Body of pancreas (tissue), 4 donors: ENCODE results near the gene GPNMB. TPM values are rescaled to one million over a fixed set of nuclear protein-coding genes. Genes with fewer than 3 reads are reported as not detected.

Experiments
- ATAC-seq: fragments of 150-250 bp; one replicate; pipeline ENCODE4 v1.9.1; 2016
- DNase-seq, 4 donors: peaks; one replicate each; pipeline ENCODE4 v3.0.0-alpha.2; 2019
- H3K27ac ChIP-seq, 4 donors: fragments of 200-600 bp; sonication (generic); 1 replicate in 3 of 4; 2 replicates in 1 of 4; pipeline versions ENCODE4 v1.5.1 to v1.6.1; 2016 to 2019; ENCODE audit warnings: mild to moderate bottlenecking in 1 of 4, mixed read lengths in 1 of 4, moderate library complexity in 1 of 4
- H3K27me3 ChIP-seq, 2 donors: fragments of 200-600 bp; sonication (generic); one replicate each; pipeline ENCODE4 v1.6.0; 2016; ENCODE audit warnings: mild to moderate bottlenecking in 1 of 2
- H3K36me3 ChIP-seq, 2 donors: fragments of 200-600 bp; sonication (generic); replicated peaks in 1 of 2; 2 replicates each; pipeline ENCODE4 v1.5.1; 2016; ENCODE audit warnings: low read depth in 2 of 2; ENCODE audit not compliant: insufficient read depth in 1 of 2
- H3K4me1 ChIP-seq: fragments of 200-600 bp; sonication (generic); one replicate; pipeline ENCODE4 v1.6.0; 2016
- H3K4me3 ChIP-seq, 2 donors: fragments of 200-600 bp; sonication (generic); 1 replicate in 1 of 2; 2 replicates in 1 of 2; pipeline ENCODE4 v1.5.1; 2016 to 2019
- H3K9me3 ChIP-seq, 3 donors: fragments of 200-600 bp; sonication (generic); 1 replicate in 2 of 3; 2 replicates in 1 of 3; pipeline ENCODE4 v1.5.1; 2016
- CTCF ChIP-seq, 7 experiments: fragments of 450-650 bp in 4 of 7; fragments of 200-600 bp in 3 of 7; sonication (generic) in 3 of 7; IDR thresholded peaks; one replicate each; pipeline ENCODE4 v1.5.1; 2016 to 2019; ENCODE audit warnings: antibody characterized with exemption in 7 of 7
- POLR2A ChIP-seq, 3 donors: fragments of 450-650 bp; IDR thresholded peaks; one replicate each; pipeline ENCODE4 v1.6.1; 2016; ENCODE audit warnings: antibody characterized with exemption in 3 of 3, mild to moderate bottlenecking in 2 of 3
- WGBS, 2 donors: methylation state at CpG; one replicate each; pipeline ENCODE4 v1.1.5; 2017; 5-methylcytosine and 5-hydroxymethylcytosine counted together
- intact Hi-C: fragments of 100-400 bp; cut with DNase I; formaldehyde crosslinking; loops from one replicate; pipeline ENCODE4 v1.15.1; 2023
- total RNA-seq, 2 donors: library from RNA; depleted of rRNA; stranded (reverse); fragments of >200 nt; gene quantifications; one replicate each; pipeline ENCODE4 v1.1.0, GENCODE V29; 2016

Gene GPNMB
- total RNA-seq, 2 donors from 2014 or later: 17.5 to 18.9 TPM

GRCh38 chr7:23283086-23283485, 36.5 kb downstream of the GPNMB start:
- no peak overlapping the region for H3K4me3 ChIP-seq
- intact Hi-C loops: no loop called here
- no peaks in the 10 kb centered on the region for H3K27me3 ChIP-seq
- no peak for TF ChIP-seq POLR2A (IDR thresholded peaks at IDR 0.05)
- no peak for TF ChIP-seq CTCF (IDR thresholded peaks at IDR 0.05)
- ATAC-seq: no peak
- H3K4me1 ChIP-seq: no peaks in the 10 kb centered on the region
- H3K36me3 ChIP-seq: no peaks in the 10 kb centered on the region
- H3K27ac ChIP-seq: no peak overlapping the region
- 91 to 94% methylated on average over 4 of the region's 4 CpGs for WGBS, 2 donors
- no peaks in the 10 kb centered on the region for H3K9me3 ChIP-seq
- DNase-seq: no peak

- no peak for TF ChIP-seq CTCF (IDR thresholded peaks at IDR 0.05)
- no peak for TF ChIP-seq POLR2A (IDR thresholded peaks at IDR 0.05)
- Histone ChIP-seq H3K36me3 (no peaks in the 10 kb centered on the region), H3K27ac (no peak overlapping the region), H3K9me3 (no peaks in the 10 kb centered on the region), H3K27me3 (no peaks in the 10 kb centered on the region), H3K4me3 (no peak overlapping the region), H3K4me1 (no peaks in the 10 kb centered on the region)
- 76 to 88% methylated on average over 2 of the region's 2 CpGs for WGBS, 2 donors
- DNase-seq (no peak), ATAC-seq (no peak)
- intact Hi-C loops: no loop called here
Measured at GRCh38 chr7:23284871-23285270, 38.3 kb downstream of the GPNMB start.

GRCh38 chr7:23285657-23286646, 39.4 kb downstream of the GPNMB start:
- H3K27ac ChIP-seq: no peak overlapping the region
- H3K27me3 ChIP-seq: no peaks in the 10 kb centered on the region
- no peaks in the 10 kb centered on the region for H3K4me1 ChIP-seq
- 77 to 80% methylated on average over 17 to 18 of the region's 18 CpGs for WGBS, 2 donors
- DNase-seq (no peak), ATAC-seq (no peak)
- no peaks in the 10 kb centered on the region for H3K36me3 ChIP-seq
- no peaks in the 10 kb centered on the region for H3K9me3 ChIP-seq
- intact Hi-C loops: no loop called here
- TF ChIP-seq POLR2A (IDR thresholded peaks at IDR 0.05): no peak
- no peak for TF ChIP-seq CTCF (IDR thresholded peaks at IDR 0.05)
- no peak overlapping the region for H3K4me3 ChIP-seq

GRCh38 chr7:23287612-23288011, 41.0 kb downstream of the GPNMB start:
- H3K4me3 ChIP-seq: no peak overlapping the region
- TF ChIP-seq POLR2A (IDR thresholded peaks at IDR 0.05): no peak
- TF ChIP-seq CTCF (IDR thresholded peaks at IDR 0.05): no peak
- no peaks in the 10 kb centered on the region for H3K36me3 ChIP-seq
- 86 to 92% methylated on average over 5 of the region's 5 CpGs for WGBS, 2 donors
- H3K27me3 ChIP-seq: no peaks in the 10 kb centered on the region
- intact Hi-C loops: no loop called here
- peaks cover 10% of the 10 kb centered on the region for H3K4me1 ChIP-seq
- no peaks in the 10 kb centered on the region for H3K9me3 ChIP-seq
- H3K27ac ChIP-seq: no peak overlapping the region
- ATAC-seq: no peak
- DNase-seq: no peak
